Measurements from ENCODE around the gene MTMR11.
"Not testable (repeated sequence)": the region's sequence is repeated elsewhere in the genome, so short reads cannot be mapped to it uniquely, and the experiment has no call there.

Gene MTMR11
- 0.24 to 1.3 reads per million in 2 donors for total RNA-seq

GRCh38 chr1:149936170-149936991 is at the start of gene MTMR11:
TSS of gene MTMR11 (minus strand) at chr1:149936879. CDS start at chr1:149936647, 232 bp downstream.
- no peak for DNase-seq

- DNase-seq = no peak
These were observed 43.4 kb upstream of the MTMR11 start for GRCh38 chr1:149979972-149980540.

DNA sequence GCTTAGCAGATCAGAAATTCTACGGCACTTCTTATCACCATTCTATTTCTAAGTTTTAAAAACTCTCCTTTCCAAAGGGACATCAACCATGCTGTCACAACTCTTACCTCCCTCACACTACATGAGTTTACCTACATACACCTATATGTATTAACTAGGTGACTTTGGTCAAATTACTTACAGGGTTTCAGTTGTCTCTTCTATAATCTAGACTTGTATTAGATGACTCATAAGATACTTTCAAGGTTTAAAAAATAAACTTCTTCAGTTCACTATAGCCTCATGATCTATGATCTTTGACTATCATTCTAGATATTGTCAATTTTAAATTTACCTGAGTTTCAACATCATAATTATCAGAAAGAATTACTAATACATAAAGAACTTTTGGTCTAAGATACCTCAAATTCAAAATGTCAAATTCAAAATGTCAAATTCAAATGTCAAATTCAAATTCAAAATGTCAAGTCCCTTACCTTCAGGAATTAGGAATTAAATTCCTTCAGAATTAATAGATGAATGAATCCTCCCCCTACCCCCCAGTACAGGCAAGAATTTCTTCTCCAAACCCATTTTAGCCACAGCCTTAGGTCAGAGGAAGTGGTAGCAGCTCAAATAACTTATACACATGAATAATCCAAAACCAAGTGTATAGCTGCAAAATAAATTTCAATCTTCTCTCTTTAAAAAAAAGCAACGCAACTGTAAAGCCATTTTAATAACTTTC is 42.7 kb upstream of the MTMR11 start:
- DNase-seq = no peak

GRCh38 chr1:149978547-149979023 is 41.9 kb upstream of the MTMR11 start:
- DNase-seq = no peak

- no peak for DNase-seq
These were observed 40.7 kb upstream of the MTMR11 start for GRCh38 chr1:149977345-149977744.

DNA sequence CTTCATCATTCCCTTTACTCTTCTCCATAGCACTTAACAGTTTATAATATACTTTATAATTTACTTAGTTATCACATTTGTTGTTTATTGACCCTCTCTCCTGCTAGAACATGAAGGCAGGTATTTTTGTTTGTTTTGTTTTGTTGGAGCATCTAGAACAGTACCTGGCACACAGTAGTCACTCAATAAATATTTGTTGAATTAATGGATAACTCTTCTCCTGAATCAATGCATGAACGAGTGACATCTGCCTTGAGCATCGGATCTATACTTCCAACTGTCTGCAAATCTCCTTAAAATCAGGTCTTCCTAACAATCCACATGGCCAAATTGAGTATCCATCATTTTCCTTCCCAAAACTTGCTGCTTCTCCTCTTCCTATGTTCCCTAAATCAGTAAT is 35.9 kb upstream of the MTMR11 start:
- no peak for DNase-seq

DNA sequence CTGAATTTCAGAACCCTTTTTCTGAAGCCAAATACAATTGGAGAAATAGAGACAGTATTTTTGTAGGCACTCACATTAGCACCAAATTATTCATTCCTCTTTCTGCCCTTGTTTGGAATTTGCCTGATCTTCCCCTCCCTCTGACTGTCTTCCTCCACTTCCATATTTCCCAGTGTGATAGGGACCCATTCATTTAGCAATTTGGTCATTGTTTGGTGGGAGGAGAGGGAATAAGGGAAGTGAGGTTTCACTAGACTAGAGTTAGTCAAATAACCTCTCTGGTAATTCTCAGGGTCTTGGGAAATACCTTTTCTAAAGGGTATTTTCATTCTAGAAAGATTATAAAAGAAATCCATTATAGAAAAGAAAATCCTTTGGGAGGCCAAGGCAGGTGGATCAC is 31.0 kb upstream of the MTMR11 start:
- DNase-seq = no peak

- DNase-seq = no peak
These were observed 30.4 kb upstream of the MTMR11 start for GRCh38 chr1:149967041-149967440.

- no peak for DNase-seq
These were observed 29.7 kb upstream of the MTMR11 start for GRCh38 chr1:149966405-149966804.

DNA sequence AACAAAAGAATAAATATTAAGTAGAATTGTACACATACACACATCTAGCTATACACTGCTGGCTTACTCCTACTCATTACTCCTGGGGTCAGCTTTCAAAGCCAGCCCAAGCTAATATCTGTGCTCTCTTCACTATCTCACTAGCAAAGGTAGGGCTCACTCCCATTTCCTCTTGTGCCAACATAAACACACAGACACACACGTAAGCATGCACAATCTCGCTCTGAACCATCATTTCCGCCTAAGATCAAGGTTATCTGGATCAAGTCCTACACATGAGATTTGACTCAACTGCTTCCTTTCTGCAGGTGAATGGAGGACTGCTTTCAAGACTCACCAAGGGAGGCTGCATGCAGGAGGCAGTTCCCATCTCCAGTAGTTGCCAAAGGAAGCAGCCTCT is 28.8 kb upstream of the MTMR11 start:
- no peak for DNase-seq

- DNase-seq = no peak
These were observed 26.7 kb upstream of the MTMR11 start for GRCh38 chr1:149963358-149963757.

- no peak for DNase-seq
These were observed 26.1 kb upstream of the MTMR11 start for GRCh38 chr1:149962736-149963135.

- DNase-seq = no peak
These were observed 25.5 kb upstream of the MTMR11 start for GRCh38 chr1:149962039-149962647.

- not testable (repeated sequence) for DNase-seq
These were observed 20.9 kb upstream of the MTMR11 start for GRCh38 chr1:149957548-149957947.

DNA sequence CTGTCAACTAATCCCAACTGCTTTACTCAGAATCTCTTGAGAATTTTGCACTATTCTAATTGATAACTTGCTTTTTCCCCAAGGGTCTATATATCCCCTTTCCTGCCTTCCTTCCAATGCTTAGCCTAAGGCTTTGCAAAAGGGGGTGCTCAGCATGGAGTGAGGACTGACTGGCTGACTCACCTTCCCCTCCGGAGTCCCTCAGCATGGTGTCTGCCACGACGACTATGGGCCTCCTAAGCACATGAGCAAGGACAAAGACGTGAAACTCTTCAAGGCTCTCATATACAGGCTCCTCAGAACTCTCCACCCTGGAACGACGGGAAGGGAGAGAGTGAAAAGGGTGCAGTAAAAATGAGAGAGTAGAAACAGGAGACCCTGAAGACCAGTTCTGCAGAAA is 13.2 kb upstream of the MTMR11 start:
- DNase-seq = no peak

DNA sequence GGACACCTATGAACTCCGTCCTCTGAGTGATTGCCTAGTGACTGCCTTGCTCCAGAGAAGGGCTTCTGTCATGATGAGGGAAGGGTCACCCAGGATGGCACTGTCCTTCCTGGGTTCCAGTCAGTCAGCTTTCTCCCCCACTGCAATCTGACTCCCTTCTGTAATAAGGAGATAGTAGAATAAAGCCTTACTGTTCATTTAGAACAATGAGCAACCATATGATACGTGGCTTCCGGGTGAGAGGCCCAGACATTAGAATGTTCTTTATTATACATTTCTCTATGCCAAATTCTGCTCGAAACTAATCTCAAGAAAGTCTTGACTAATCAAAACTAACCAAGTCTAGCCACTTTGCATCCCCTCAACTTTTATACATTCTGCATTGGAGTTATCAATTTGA is 8.5 kb upstream of the MTMR11 start:
- DNase-seq = no peak

DNA sequence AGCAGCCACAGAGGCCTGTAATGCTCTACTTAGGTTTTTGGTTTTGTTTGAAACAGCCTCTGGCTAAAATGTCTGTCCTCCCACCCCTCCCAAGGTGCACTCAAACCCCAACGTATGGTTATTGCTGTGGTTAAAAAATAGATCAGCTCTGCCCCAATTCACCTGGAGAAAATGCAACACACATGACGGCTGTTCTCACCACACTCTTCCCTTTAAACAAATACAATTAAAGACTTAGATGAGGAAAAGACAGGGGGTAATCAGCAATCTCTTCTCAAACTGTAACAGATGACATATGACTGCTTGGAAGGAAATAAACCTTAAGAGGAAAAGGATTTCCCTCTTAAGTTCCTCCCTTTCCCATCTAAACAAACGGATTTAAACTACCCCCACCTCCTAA is 6.2 kb upstream of the MTMR11 start:
- DNase-seq = no peak

DNA sequence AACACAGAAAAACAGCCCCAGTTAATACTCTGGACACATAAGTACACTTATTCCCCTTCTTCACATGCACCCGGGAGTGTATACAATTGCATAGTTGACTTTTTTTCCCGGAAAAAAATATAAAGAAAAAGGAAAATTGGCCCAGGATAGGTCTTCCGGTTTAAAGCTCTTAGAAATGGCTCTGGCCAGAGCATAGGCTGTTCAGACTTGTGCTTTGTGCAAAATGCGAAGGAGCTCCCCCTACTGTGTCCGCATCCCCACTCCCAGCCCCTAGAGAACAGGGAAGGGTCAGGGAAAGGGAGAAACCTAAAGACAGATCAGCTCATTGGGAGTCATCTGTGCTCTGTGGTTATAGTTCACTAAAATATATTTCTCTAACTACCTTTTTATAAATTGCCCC is 5.5 kb upstream of the MTMR11 start:
- no peak for DNase-seq

- DNase-seq = no peak
These were observed 3.7 kb upstream of the MTMR11 start for GRCh38 chr1:149940427-149940826.

DNA sequence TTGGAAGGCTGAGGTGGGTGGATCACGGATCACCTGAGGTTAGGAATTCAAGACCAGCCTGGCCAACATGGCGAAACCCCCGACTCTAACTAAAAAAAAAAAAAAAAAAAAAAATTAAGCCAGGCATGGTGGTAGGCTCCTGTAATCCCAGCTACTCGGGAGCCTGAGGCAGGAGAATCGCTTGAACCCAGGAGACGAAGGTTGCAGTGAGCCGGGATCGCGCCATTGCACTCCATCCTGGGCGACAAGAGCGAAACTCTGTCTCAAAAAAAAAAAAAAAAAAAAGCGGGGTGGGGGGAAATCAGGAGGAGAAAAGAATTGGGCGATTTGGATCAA is 2.0 kb upstream of the MTMR11 start:
- not testable (repeated sequence) for DNase-seq

DNA sequence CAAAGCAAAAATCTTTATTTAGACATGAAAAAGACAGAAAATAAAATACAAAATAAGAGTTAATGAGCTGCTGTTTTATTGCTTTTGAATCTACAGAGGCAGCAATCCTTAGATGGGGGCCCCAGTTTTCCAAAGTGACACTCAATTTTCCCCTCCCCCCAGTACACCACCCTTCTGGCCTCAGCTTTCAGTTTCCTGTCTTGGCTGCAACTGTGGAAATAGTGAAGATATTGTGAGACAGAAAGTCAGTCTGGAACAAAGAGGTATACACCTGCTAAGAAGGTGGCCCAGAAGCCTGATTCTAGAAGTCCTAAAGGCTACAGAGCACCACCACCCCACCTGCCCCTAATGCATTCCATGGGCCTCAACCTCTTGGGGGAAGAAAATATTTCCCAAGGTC is 1.1 kb upstream of the MTMR11 start:
- no peak for DNase-seq

- no peak for DNase-seq
These were observed 470 bp upstream of the MTMR11 start for GRCh38 chr1:149936992-149937705.

- DNase-seq = no peak
These were observed 2.3 kb downstream of the MTMR11 start for GRCh38 chr1:149934356-149934755.
